HEK293 (cell line): ENCODE data around the gene TIMM10B.

ENCODE experiments used
- CTCF ChIA-PET: fragments of 350-600 bp; formaldehyde crosslinking; extraction: SDS; loops from one replicate; lab custom pipeline; 2021; ENCODE audit warnings: antibody characterized with exemption; lab: Yijun Ruan, JAX
- POLR2A ChIA-PET: fragments of 300-600 bp; formaldehyde crosslinking; extraction: SDS; loops from one replicate; lab custom pipeline; 2020; ENCODE audit warnings: antibody characterized with exemption, inconsistent platforms; lab: Yijun Ruan, JAX
- H3K27ac ChIP-seq: fragments of 200-500 bp; sonication (Bioruptor generic); 2 replicates; pipeline ENCODE4 v1.5.1; 2014; ENCODE audit warnings: low read depth, low read length, control low read depth, inconsistent platforms; ENCODE audit errors: extremely low read depth
- H3K36me3 ChIP-seq, 2 experiments: fragments of 200-500 bp in 1 of 2; sonication (Bioruptor generic) in 1 of 2; 1 replicate in 1 of 2; 2 replicates in 1 of 2; pipeline ENCODE4 v1.5.1; 2014 to 2017; ENCODE audit warnings: inconsistent platforms in 2 of 2, low read length in 2 of 2; ENCODE audit not compliant: control insufficient read depth in 2 of 2, insufficient read depth in 1 of 2
- H3K4me1 ChIP-seq: fragments of 200-500 bp; sonication (Bioruptor generic); 2 replicates; pipeline ENCODE4 v1.5.1; 2014; ENCODE audit warnings: mild to moderate bottlenecking, low read length, inconsistent platforms; ENCODE audit not compliant: control insufficient read depth, insufficient read depth
- H3K4me3 ChIP-seq: 2 replicates; pipeline ENCODE4 v1.5.1; 2011; ENCODE audit warnings: low read depth, mild to moderate bottlenecking, control low read depth, low read length, moderate library complexity
- H3K9me3 ChIP-seq: fragments of 200-500 bp; sonication (Bioruptor generic); 2 replicates; pipeline ENCODE4 v1.5.1; 2014; ENCODE audit warnings: low read depth, low read length, inconsistent platforms; ENCODE audit not compliant: control insufficient read depth, insufficient read depth
- ATF2 ChIP-seq: fragments of 450-650 bp; formaldehyde crosslinking; IDR thresholded peaks from 2 replicates; pipeline ENCODE4 v1.5.1; 2016; ENCODE audit warnings: missing biosample characterization, missing genetic modification characterization, low read depth
- INSM2 ChIP-seq: fragments of 450-650 bp; formaldehyde crosslinking; IDR thresholded peaks from 2 replicates; pipeline ENCODE4 v1.5.1; 2016; ENCODE audit warnings: missing biosample characterization, missing genetic modification characterization
- PATZ1 ChIP-seq: fragments of 450-650 bp; formaldehyde crosslinking; IDR thresholded peaks from 2 replicates; pipeline ENCODE4 v1.5.1; 2016; ENCODE audit warnings: missing biosample characterization, missing genetic modification characterization
- ZBTB48 ChIP-seq: fragments of 450-650 bp; formaldehyde crosslinking; IDR thresholded peaks from 2 replicates; pipeline ENCODE4 v1.5.1; 2016; ENCODE audit warnings: missing biosample characterization, missing genetic modification characterization
- ZNF175 ChIP-seq: fragments of 450-650 bp; formaldehyde crosslinking; IDR thresholded peaks from 2 replicates; pipeline ENCODE4 v1.5.1; 2016; ENCODE audit warnings: missing biosample characterization, missing genetic modification characterization
- ZNF24 ChIP-seq: fragments of 450-650 bp; formaldehyde crosslinking; IDR thresholded peaks from 2 replicates; pipeline ENCODE4 v1.5.1; 2016; ENCODE audit warnings: missing biosample characterization, missing genetic modification characterization
- ZNF280C ChIP-seq: fragments of 450-650 bp; formaldehyde crosslinking; IDR thresholded peaks from 2 replicates; pipeline ENCODE4 v1.5.1; 2016; ENCODE audit warnings: missing biosample characterization, missing genetic modification characterization
- ZNF423 ChIP-seq: fragments of 450-650 bp; formaldehyde crosslinking; IDR thresholded peaks from 2 replicates; pipeline ENCODE4 v1.5.1; 2016; ENCODE audit warnings: missing biosample characterization, missing genetic modification characterization
- ZNF544 ChIP-seq: fragments of 450-650 bp; formaldehyde crosslinking; IDR thresholded peaks from 2 replicates; pipeline ENCODE4 v1.5.0; 2017; ENCODE audit warnings: missing biosample characterization, missing genetic modification characterization
- ZNF549 ChIP-seq: fragments of 450-650 bp; IDR thresholded peaks from 2 replicates; pipeline ENCODE4 v1.5.1; 2018; ENCODE audit warnings: missing biosample characterization, missing genetic modification characterization, mild to moderate bottlenecking, inconsistent platforms, moderate library complexity
- ZNF621 ChIP-seq: fragments of 450-650 bp; formaldehyde crosslinking; IDR thresholded peaks from 2 replicates; pipeline ENCODE4 v1.5.1; 2017; ENCODE audit warnings: missing biosample characterization, missing genetic modification characterization
- ZNF629 ChIP-seq: fragments of 450-650 bp; formaldehyde crosslinking; IDR thresholded peaks from 2 replicates; pipeline ENCODE4 v1.5.1; 2017; ENCODE audit warnings: missing biosample characterization, missing genetic modification characterization
- ZNF701 ChIP-seq: fragments of 450-650 bp; formaldehyde crosslinking; IDR thresholded peaks from 2 replicates; pipeline ENCODE4 v1.5.1; 2016; ENCODE audit warnings: missing biosample characterization, missing genetic modification characterization
- ZNF704 ChIP-seq: fragments of 450-650 bp; formaldehyde crosslinking; IDR thresholded peaks from 2 replicates; pipeline ENCODE4 v1.5.1; 2016; ENCODE audit warnings: missing biosample characterization, missing genetic modification characterization
- ZNF837 ChIP-seq: fragments of 450-650 bp; formaldehyde crosslinking; IDR thresholded peaks from 2 replicates; pipeline ENCODE4 v1.5.1; 2016; ENCODE audit warnings: missing biosample characterization, missing genetic modification characterization

TIMM10B gene

GRCh38 chr11:6474806-6475500, 6.3 kb upstream of the TIMM10B start:
- ChIA-PET POLR2A (interaction anchor here (0.8 to 2.3 kb wide), 5 partner anchors 11 to 137 kb away, joined by 3 to 9 read pairs (median 4); partner anchors contain the start of genes APBB1 and TAF10), CTCF (interaction anchor here (0.8 to 6.3 kb wide), 5 partner anchors 15 to 96 kb away, joined by 4 to 27 read pairs (median 5); no protein-coding TSS in a partner anchor)
- Histone ChIP-seq H3K27ac (no peak overlapping the region), H3K4me1 (no peaks in the 10 kb centered on the region), H3K36me3 (peaks cover 0 to 40% of the 10 kb centered on the region in 2 experiments; a peak in 1 of 3 replicates), H3K9me3 (no peaks in the 10 kb centered on the region), H3K4me3 (no peak overlapping the region)
- TF ChIP-seq ZNF837 (tag by site-specific recombination) = no peak
- no peak for TF ChIP-seq ZNF704
- TF ChIP-seq ZNF544 (tag by site-specific recombination) = no peak
- no peak for TF ChIP-seq ZNF280C (tag by site-specific recombination)
- no peak for TF ChIP-seq INSM2
- no peak for TF ChIP-seq ZNF24
- TF ChIP-seq PATZ1 (tag by site-specific recombination) = no peak
- no peak for TF ChIP-seq ZNF423 (tag by site-specific recombination)
- TF ChIP-seq ATF2 (tag by site-specific recombination) = no peak
- TF ChIP-seq ZNF621 (tag by site-specific recombination) = no peak
- no peak for TF ChIP-seq ZNF701 (tag by site-specific recombination)
- no peak for TF ChIP-seq ZNF175

GRCh38 chr11:6475936-6476335, 5.4 kb upstream of the TIMM10B start:
- H3K4me1 ChIP-seq = no peaks in the 10 kb centered on the region
- H3K36me3 ChIP-seq = peaks cover 0 to 41% of the 10 kb centered on the region in 2 experiments; a peak in 1 of 3 replicates
- peak; percentile 69 for TF ChIP-seq ZBTB48 (tag by site-specific recombination)
- no peak for TF ChIP-seq ZNF629 (tag by site-specific recombination)
- no peak for TF ChIP-seq ZNF549 (tag by site-specific recombination)
- no peak overlapping the region for H3K4me3 ChIP-seq
- CTCF ChIA-PET = interaction anchor here (0.6 to 6.3 kb wide), 3 partner anchors 97 to 227 kb away, joined by 3 to 27 read pairs (median 3); no protein-coding TSS in a partner anchor
- H3K27ac ChIP-seq = no peak overlapping the region
- POLR2A ChIA-PET = interaction anchor here (0.5 to 1.4 kb wide), 3 partner anchors 9 to 136 kb away, joined by 3 to 7 read pairs (median 7); partner anchors contain the start of genes APBB1 and TAF10
- no peaks in the 10 kb centered on the region for H3K9me3 ChIP-seq
